Stimulated activated CD4-positive, alpha-beta T cell treated with anti-CD3 and anti-CD28 coated beads, Interleukin-2, amount 100 ng/mL, for 4 hours (primary cell): Measurements from ENCODE around the gene TMEM204.
"Not testable (repeated sequence)": the region's sequence is repeated elsewhere in the genome, so short reads cannot be mapped to it uniquely, and the experiment has no call there.

Experiments used
- DNase-seq: peaks from one replicate; pipeline ENCODE4 v3.0.0-alpha.2; 2020; ENCODE audit warnings: low read depth

The TMEM204 gene

GRCh38 chr16:1595511-1595910, 62.0 kb downstream of the TMEM204 start:
- DNase-seq = not testable (repeated sequence)

GRCh38 chr16:1596516-1596915, 63.0 kb downstream of the TMEM204 start:
- no peak for DNase-seq

GRCh38 chr16:1597154-1597553, 63.7 kb downstream of the TMEM204 start:
- no peak for DNase-seq

- no peak for DNase-seq
These were observed 67.6 kb downstream of the TMEM204 start for GRCh38 chr16:1601031-1601430.

- no peak for DNase-seq
These were observed 68.0 kb downstream of the TMEM204 start for GRCh38 chr16:1601489-1601888.

- no peak for DNase-seq
These were observed 68.8 kb downstream of the TMEM204 start for GRCh38 chr16:1602285-1602684.
